Endothelial cell of coronary artery (primary cell): Measurements from ENCODE around the gene HOTAIR. TPM values are rescaled to one million over a fixed set of nuclear protein-coding genes. Genes with fewer than 3 reads are reported as not detected.

Experiments used
- total RNA-seq: library from RNA; depleted of rRNA; stranded (reverse); fragments of >200 nt; gene quantifications from 2 replicates; pipeline ENCODE4 v1.2.3, GENCODE V29; 2014

The HOTAIR gene
- total RNA-seq: not detected in 2 replicates

GRCh38 chr12:53974084-53975063 is at the start of gene HOTAIR:
Gene HOTAIR (minus strand): TSS chr12:53974954.

GRCh38 chr12:54000116-54001114 is 25.7 kb upstream of the HOTAIR start, which contains the start of gene HOXC9:
Gene HOXC9 (plus strand): TSS chr12:54000161. CDS start chr12:54000189, 28 bp downstream.

GRCh38 chr12:53984901-53985691 is 10.3 kb upstream of the HOTAIR start, which contains the start of gene HOXC10:
Gene HOXC10 (plus strand): TSS chr12:53985146. CDS start chr12:53985260, 114 bp downstream.

GRCh38 chr12:53972722-53973235 is 2.0 kb downstream of the HOTAIR start, which contains the start of gene HOXC11:
Gene HOXC11 (plus strand): TSS chr12:53973126. CDS start chr12:53973242, 116 bp downstream.

GRCh38 chr12:53954694-53955035 is 20.1 kb downstream of the HOTAIR start, which contains the start of gene HOXC12:
Gene HOXC12 (plus strand): TSS chr12:53954903. CDS start chr12:53954930, 27 bp downstream.

GRCh38 chr12:53938326-53939140 is 36.2 kb downstream of the HOTAIR start, which contains the start of gene HOXC13:
Gene HOXC13 (plus strand): TSS chr12:53938831. CDS start chr12:53938907, 76 bp downstream.

Other genes starting within 250 kb of the HOTAIR start
- gene CALCOCO1, start 247.5 kb downstream of the HOTAIR start, total RNA-seq: 50.7 and 71.8 TPM in 2 replicates
- not detected in 2 replicates for gene CISTR, start 223.0 kb downstream of the HOTAIR start, total RNA-seq
- gene HOXC13, start 36.1 kb downstream of the HOTAIR start, total RNA-seq: not detected in 2 replicates
- gene HOXC12, start 20.1 kb downstream of the HOTAIR start, total RNA-seq: not detected in 2 replicates
- gene HOXC11, start 1.8 kb downstream of the HOTAIR start, total RNA-seq: not detected in 2 replicates
- gene HOXC10, start 10.2 kb upstream of the HOTAIR start, total RNA-seq: not detected in 2 replicates
- not detected in 2 replicates for gene HOXC9, start 25.2 kb upstream of the HOTAIR start, total RNA-seq
- gene HOXC8, start 34.0 kb upstream of the HOTAIR start, total RNA-seq: not detected in 2 replicates
- 0.66 TPM in 1 of 2 replicates, not detected in the other for gene HOXC6, start 53.5 kb upstream of the HOTAIR start, total RNA-seq
- gene HOXC5, start 58.1 kb upstream of the HOTAIR start, total RNA-seq: not detected in 2 replicates
- gene HOXC4, start 78.9 kb upstream of the HOTAIR start, total RNA-seq: not detected in 2 replicates
- 14.6 and 18.2 TPM in 2 replicates for gene SMUG1, start 214.0 kb upstream of the HOTAIR start, total RNA-seq